Pulmonary artery endothelial cell (primary cell): Measurements from ENCODE around the gene MPHOSPH9. TPM values are rescaled to one million over a fixed set of nuclear protein-coding genes. Genes with fewer than 3 reads are reported as not detected.

Source experiments
- DNase-seq: peaks from one replicate; pipeline ENCODE4 v3.0.0-alpha.2; 2011; ENCODE audit warnings: low read depth, low spot score
- total RNA-seq: library from RNA; depleted of rRNA; stranded (reverse); fragments of >200 nt; gene quantifications from 2 replicates; pipeline ENCODE4 v1.2.3, GENCODE V29; 2014

Gene MPHOSPH9
- total RNA-seq, 1 donor from 2014 or later: 37.3 TPM

- no peak for DNase-seq
These were observed 101.0 kb downstream of the MPHOSPH9 start for GRCh38 chr12:123131879-123132402.

GRCh38 chr12:123131291-123131832 is 101.6 kb downstream of the MPHOSPH9 start:
- DNase-seq: no peak

- DNase-seq: no peak
These were observed 103.3 kb downstream of the MPHOSPH9 start for GRCh38 chr12:123129621-123130020.

GRCh38 chr12:123127182-123127495 is 105.8 kb downstream of the MPHOSPH9 start:
- DNase-seq: no peak

- peak; percentile 56 for DNase-seq
These were observed 106.4 kb downstream of the MPHOSPH9 start for GRCh38 chr12:123126294-123127181.

- DNase-seq: no peak
These were observed 110.3 kb downstream of the MPHOSPH9 start for GRCh38 chr12:123122626-123123025.

- no peak for DNase-seq
These were observed 111.3 kb downstream of the MPHOSPH9 start for GRCh38 chr12:123121670-123122069.

- DNase-seq: no peak
These were observed 112.3 kb downstream of the MPHOSPH9 start for GRCh38 chr12:123120452-123121166.

- no peak for DNase-seq
These were observed 113.1 kb downstream of the MPHOSPH9 start for GRCh38 chr12:123119808-123120207.

- DNase-seq: no peak
These were observed 114.4 kb downstream of the MPHOSPH9 start for GRCh38 chr12:123118497-123118896.

- no peak for DNase-seq
These were observed 117.4 kb downstream of the MPHOSPH9 start for GRCh38 chr12:123115409-123116121.

GRCh38 chr12:123114304-123115083 is 118.4 kb downstream of the MPHOSPH9 start:
- DNase-seq: no peak

GRCh38 chr12:123113026-123113425 is 119.9 kb downstream of the MPHOSPH9 start:
- no peak for DNase-seq

- DNase-seq: no peak
These were observed 121.3 kb downstream of the MPHOSPH9 start for GRCh38 chr12:123111498-123112165.

GRCh38 chr12:123109319-123109772 is 123.6 kb downstream of the MPHOSPH9 start:
- DNase-seq: no peak

- DNase-seq: no peak
These were observed 124.3 kb downstream of the MPHOSPH9 start for GRCh38 chr12:123108682-123109066.

- DNase-seq: no peak
These were observed 124.8 kb downstream of the MPHOSPH9 start for GRCh38 chr12:123107926-123108681.

- no peak for DNase-seq
These were observed 126.1 kb downstream of the MPHOSPH9 start for GRCh38 chr12:123106640-123107359.
